HG03457 (cell line): ENCODE data around the gene SMAP1.
"Not testable (repeated sequence)": the region's sequence is repeated elsewhere in the genome, so short reads cannot be mapped to it uniquely, and the experiment has no call there.

Experiments
- ATAC-seq: cut with Tn5 transposase; IDR thresholded peaks from one replicate; pipeline ENCODE4 v1.9.1; 2021; ENCODE audit warnings: moderate number of reproducible peaks; ENCODE audit not compliant: unreplicated experiment

Gene SMAP1

GRCh38 chr6:70738028-70738427 lies 70.3 kb downstream of the SMAP1 start:
- no peak for ATAC-seq

- ATAC-seq = no peak
Observed at GRCh38 chr6:70739534-70739933, 71.9 kb downstream of the SMAP1 start.

GRCh38 chr6:70740746-70741145 lies 73.1 kb downstream of the SMAP1 start:
- ATAC-seq = not testable (repeated sequence)

DNA sequence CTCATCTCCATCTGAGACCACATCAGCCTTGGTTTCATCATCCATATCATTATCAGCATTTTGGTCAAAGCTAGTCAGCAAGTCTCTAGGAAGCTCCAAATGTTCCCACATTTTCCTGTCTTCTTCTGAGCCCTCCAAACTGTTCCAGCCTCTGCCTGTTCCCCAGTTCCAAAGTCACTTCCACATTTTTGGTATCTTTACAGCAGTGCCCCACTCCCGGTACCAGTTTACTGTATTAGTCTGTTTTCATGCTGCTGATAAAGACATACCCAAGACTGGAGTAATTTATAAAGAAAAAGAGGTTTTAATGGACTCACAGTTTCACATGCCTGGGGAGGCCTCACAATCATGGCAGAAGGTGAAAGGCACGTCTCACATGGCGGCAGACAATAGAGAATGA lies 74.8 kb downstream of the SMAP1 start:
- ATAC-seq = not testable (repeated sequence)

DNA sequence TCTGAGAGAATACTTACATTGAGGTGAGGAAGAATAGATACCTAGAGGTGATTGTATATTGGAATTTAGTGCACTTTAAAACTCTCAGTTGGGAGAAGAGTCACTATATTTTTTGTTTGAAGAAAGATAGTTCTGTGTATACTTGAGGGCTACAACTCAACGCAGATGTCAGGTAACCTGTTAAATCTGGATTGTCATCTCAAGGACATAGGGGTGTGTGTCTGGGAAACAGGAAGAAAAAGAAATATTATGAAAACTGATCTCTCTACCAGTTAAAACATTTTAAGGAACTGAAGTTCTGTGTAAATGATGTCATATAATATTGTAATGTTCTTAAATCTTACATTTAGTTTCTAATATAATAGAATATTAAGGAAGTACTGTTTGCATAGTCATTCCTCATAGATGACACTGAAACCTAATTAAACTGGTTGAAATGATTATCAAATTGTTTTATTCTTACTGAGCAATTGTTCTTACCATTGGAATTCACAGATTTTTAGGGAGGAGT lies 86.2 kb downstream of the SMAP1 start:
- no peak for ATAC-seq

DNA sequence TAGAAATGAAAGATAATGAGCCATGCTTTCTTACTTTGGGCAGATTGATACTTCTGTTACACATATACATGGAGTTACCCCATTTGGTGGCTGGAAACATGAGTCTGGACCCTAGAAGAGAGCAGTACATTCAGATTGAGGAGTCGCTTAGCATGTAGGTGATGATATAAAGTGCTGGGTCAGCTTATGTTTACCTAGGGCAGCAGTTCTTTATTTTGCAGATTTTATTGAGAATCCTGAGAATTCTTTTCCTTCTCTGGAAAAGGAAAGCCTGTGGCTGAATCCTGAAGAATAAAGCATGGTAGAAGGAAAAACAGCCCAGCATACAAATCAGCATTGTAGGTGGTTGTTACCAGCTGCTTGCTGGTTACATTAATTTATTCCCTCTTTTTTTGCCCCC lies 91.2 kb downstream of the SMAP1 start:
- ATAC-seq = no peak

DNA sequence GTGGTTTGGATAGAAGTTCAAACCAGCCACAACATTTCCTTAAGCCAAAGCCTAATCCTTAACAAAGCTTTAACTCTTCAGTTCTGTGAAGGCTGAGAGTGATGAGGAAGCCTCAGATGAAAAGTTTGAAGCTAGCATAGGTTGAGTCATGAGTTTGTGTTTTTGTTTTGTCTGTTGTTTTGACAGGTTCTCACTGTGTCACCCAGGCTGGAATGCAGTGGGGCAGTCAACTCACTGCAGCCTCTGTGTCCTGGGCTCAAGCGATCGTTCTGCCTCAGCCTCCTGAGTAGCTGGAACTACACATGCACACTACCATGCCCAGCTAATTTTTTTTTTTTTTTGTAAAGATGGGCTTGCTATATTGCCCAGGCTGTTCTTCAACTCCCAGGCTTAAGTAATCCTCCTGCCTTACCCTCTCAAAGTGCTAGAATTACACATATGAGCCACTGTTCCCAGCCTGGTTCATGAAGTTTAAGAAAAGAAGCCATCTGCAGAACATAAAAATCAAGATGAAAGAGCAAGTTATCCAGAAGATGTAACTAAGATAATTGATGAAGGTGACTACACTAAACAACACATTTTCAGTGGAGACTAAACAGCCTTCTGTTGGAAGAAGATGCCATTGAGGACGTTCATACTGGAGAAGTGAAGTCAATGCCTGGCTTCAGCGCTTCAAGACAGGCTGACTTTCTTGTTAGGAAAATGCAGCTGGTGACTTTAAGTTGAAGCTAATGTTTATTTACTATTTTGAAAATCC lies 96.2 kb downstream of the SMAP1 start:
- ATAC-seq = no peak

GRCh38 chr6:70764706-70765105 lies 97.0 kb downstream of the SMAP1 start:
- no peak for ATAC-seq

DNA sequence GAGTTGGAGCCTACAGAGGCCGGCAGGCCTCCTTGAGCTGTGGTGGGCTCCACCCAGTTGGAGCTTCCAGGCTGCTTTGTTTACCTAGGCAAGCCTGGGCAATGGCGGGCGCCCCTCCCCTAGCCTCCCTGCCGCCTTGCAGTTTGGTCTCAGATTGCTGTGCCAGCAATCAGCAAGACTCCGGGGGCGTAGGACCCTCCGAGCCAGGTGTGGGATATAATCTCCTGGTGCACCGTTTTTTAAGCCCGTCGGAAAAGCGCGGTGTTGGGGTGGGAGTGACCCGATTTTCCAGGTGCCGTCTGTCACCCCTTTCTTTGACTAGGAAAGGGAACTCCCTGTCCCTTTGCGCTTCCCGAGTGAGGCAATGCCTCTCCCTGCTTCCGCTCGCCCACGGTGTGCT lies 103.7 kb downstream of the SMAP1 start:
- not testable (repeated sequence) for ATAC-seq

- ATAC-seq = no peak
Observed at GRCh38 chr6:70779934-70780333, 112.3 kb downstream of the SMAP1 start.

GRCh38 chr6:70790483-70791224 lies 123.0 kb downstream of the SMAP1 start:
- ATAC-seq = no peak

DNA sequence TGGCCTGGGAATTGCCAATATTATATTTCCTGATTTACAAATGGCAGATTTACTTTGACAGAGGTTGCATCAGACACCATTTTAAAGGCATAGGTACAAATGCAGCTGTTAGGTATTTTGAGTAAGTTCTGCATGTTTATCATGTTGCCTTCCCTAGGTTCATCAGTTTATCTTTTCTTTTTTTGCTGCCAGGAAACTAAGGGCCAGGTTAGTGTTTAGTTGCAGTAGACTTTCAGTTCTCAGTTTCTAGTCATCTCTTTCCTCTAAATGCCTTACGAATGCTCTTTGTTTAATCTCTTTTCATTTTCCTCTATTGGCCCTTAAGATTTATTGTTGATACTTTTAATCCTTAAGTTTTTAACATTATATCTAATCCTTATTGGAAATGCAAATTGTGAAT lies 129.9 kb downstream of the SMAP1 start:
- ATAC-seq = no peak

DNA sequence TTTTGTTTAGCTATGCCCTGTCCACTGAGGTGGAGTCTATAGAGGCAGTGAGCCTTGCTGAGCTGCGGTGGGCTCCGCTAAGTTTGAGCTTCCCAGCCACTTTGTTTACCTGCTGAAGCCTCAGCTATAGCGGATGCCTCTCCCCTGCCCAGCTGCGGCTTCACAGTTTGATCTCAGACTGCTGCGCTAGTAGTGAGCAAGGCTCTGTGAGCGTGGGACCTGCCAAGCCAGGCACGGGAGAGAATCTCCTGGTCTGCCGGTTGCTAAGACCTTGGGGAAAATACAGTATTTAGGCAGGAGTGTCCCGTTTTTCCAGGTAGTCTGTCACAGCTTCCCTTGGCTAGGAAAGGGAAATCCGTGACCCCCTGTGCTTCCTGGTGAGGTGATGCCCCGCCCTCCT lies 138.4 kb downstream of the SMAP1 start:
- no peak for ATAC-seq

- ATAC-seq = no peak
Observed at GRCh38 chr6:70811788-70812187, 144.1 kb downstream of the SMAP1 start.

- ATAC-seq = no peak
Observed at GRCh38 chr6:70813885-70814284, 146.2 kb downstream of the SMAP1 start.

- no peak for ATAC-seq
Observed at GRCh38 chr6:70819646-70820045, 152.0 kb downstream of the SMAP1 start.

- no peak for ATAC-seq
Observed at GRCh38 chr6:70820778-70821177, 153.1 kb downstream of the SMAP1 start.

GRCh38 chr6:70821751-70822150 lies 154.1 kb downstream of the SMAP1 start:
- no peak for ATAC-seq

GRCh38 chr6:70823651-70824050 lies 156.0 kb downstream of the SMAP1 start:
- no peak for ATAC-seq

- no peak for ATAC-seq
Observed at GRCh38 chr6:70831427-70831826, 163.7 kb downstream of the SMAP1 start.

- ATAC-seq = no peak
Observed at GRCh38 chr6:70834520-70834919, 166.8 kb downstream of the SMAP1 start.

DNA sequence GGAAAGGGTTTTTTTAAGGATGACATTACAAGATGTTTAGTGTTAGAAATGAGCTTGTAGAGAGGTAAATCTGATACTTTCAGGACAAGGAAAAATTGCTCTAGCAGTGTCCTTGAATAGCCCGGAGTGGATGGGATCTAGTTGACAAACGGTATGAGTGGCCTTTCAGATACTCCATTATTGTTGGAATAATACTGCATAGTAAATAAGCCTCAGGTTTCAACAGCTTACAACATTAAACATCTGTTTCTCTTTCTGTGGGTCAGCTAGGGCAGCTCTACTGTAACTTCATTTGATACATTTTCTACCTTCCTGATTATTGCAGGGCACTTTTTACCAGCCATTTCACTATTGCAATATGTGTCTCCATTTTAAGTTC lies 171.2 kb downstream of the SMAP1 start:
- no peak for ATAC-seq
